Measurements from ENCODE around the gene GRM7. TPM values are rescaled to one million over a fixed set of nuclear protein-coding genes. Genes with fewer than 3 reads are reported as not detected.
"Not testable (repeated sequence)": the region's sequence is repeated elsewhere in the genome, so short reads cannot be mapped to it uniquely, and the experiment has no call there.

The GRM7 gene
- total RNA-seq, 2 experiments from 2014 or later = not detected

- ATAC-seq (ENCODE audit: poor library complexity) (no peak), DNase-seq (no peak)
- Mint-ChIP-seq H3K36me3 (ENCODE audit: low read depth) (no peaks in the 10 kb centered on the region), H3K4me3 (no peak overlapping the region), H3K27me3 (no peaks in the 10 kb centered on the region), H3K4me1 (ENCODE audit: low read depth) (no peaks in the 10 kb centered on the region), H3K27ac (no peak overlapping the region), H3K9me3 (peaks cover 6% of the 10 kb centered on the region)
- intact Hi-C loops (cut with DNase I, micrococcal nuclease) = no loop called here
- Histone ChIP-seq H3K27me3 (ENCODE audit: control insufficient read depth in 1 of 2, insufficient read depth in 2 of 2, low read length in 2 of 2) (no peaks in the 10 kb centered on the region), H3K27ac (ENCODE audit: low read depth in 1 of 2, low read length in 2 of 2) (no peak overlapping the region), H3K4me1 (ENCODE audit: insufficient read depth, low read length) (no peaks in the 10 kb centered on the region), H3K36me3 (ENCODE audit: insufficient read depth, low read length) (no peaks in the 10 kb centered on the region), H3K9me3 (ENCODE audit: control insufficient read depth in 1 of 2, insufficient read depth in 1 of 2, low read length in 2 of 2) (peaks cover 0 to 4% of the 10 kb centered on the region in 2 experiments), H3K4me3 (ENCODE audit: low read length) (no peak overlapping the region)
- ChIA-PET POLR2A (no interaction called here), CTCF (no interaction called here)
- TF ChIP-seq CTCF (IDR thresholded peaks at IDR 0.05) = no peak
These were observed 69.0 kb downstream of the GRM7 start for GRCh38 chr3:6929918-6930317.

- H3K27me3 ChIP-seq (ENCODE audit: control insufficient read depth in 1 of 2, insufficient read depth in 2 of 2, low read length in 2 of 2); CTCF ChIA-PET; H3K4me1 ChIP-seq (ENCODE audit: insufficient read depth, low read length); intact Hi-C loops (cut with DNase I, micrococcal nuclease); H3K4me1 Mint-ChIP-seq (ENCODE audit: low read depth); H3K27ac Mint-ChIP-seq; ATAC-seq (ENCODE audit: poor library complexity); H3K4me3 ChIP-seq (ENCODE audit: low read length); DNase-seq; H3K9me3 ChIP-seq (ENCODE audit: control insufficient read depth in 1 of 2, insufficient read depth in 1 of 2, low read length in 2 of 2); H3K27ac ChIP-seq (ENCODE audit: low read depth in 1 of 2, low read length in 2 of 2); H3K4me3 Mint-ChIP-seq; POLR2A ChIA-PET; H3K36me3 Mint-ChIP-seq (ENCODE audit: low read depth); H3K27me3 Mint-ChIP-seq; H3K36me3 ChIP-seq (ENCODE audit: insufficient read depth, low read length): not testable (repeated sequence)
- H3K9me3 Mint-ChIP-seq = peaks cover 11% of the 10 kb centered on the region
These were observed 74.5 kb downstream of the GRM7 start for GRCh38 chr3:6935418-6935817.

- Mint-ChIP-seq H3K9me3 (peaks cover 11% of the 10 kb centered on the region), H3K4me3 (no peak overlapping the region), H3K36me3 (ENCODE audit: low read depth) (no peaks in the 10 kb centered on the region), H3K27ac (no peak overlapping the region), H3K4me1 (ENCODE audit: low read depth) (no peaks in the 10 kb centered on the region), H3K27me3 (no peaks in the 10 kb centered on the region)
- no peaks in the 10 kb centered on the region for H3K27me3 ChIP-seq (ENCODE audit: control insufficient read depth in 1 of 2, insufficient read depth in 2 of 2, low read length in 2 of 2)
- POLR2A ChIA-PET = no interaction called here
- H3K4me1 ChIP-seq (ENCODE audit: insufficient read depth, low read length) = no peaks in the 10 kb centered on the region
- intact Hi-C loops (cut with DNase I, micrococcal nuclease) = no loop called here
- ATAC-seq (ENCODE audit: poor library complexity) (no peak), DNase-seq (no peak)
- no peak overlapping the region for H3K4me3 ChIP-seq (ENCODE audit: low read length)
- CTCF ChIA-PET = no interaction called here
- TF ChIP-seq CTCF (IDR thresholded peaks at IDR 0.05) = no peak
- H3K9me3 ChIP-seq (ENCODE audit: control insufficient read depth in 1 of 2, insufficient read depth in 1 of 2, low read length in 2 of 2) = peaks cover 0 to 4% of the 10 kb centered on the region in 2 experiments
- H3K27ac ChIP-seq (ENCODE audit: low read depth in 1 of 2, low read length in 2 of 2) = no peak overlapping the region
- no peaks in the 10 kb centered on the region for H3K36me3 ChIP-seq (ENCODE audit: insufficient read depth, low read length)
These were observed 75.1 kb downstream of the GRM7 start for GRCh38 chr3:6935970-6936369.

- Histone ChIP-seq H3K4me3 (ENCODE audit: low read length) (no peak overlapping the region), H3K27me3 (ENCODE audit: control insufficient read depth in 1 of 2, insufficient read depth in 2 of 2, low read length in 2 of 2) (no peaks in the 10 kb centered on the region), H3K27ac (ENCODE audit: low read depth in 1 of 2, low read length in 2 of 2) (no peak overlapping the region), H3K4me1 (ENCODE audit: insufficient read depth, low read length) (no peaks in the 10 kb centered on the region), H3K9me3 (ENCODE audit: control insufficient read depth in 1 of 2, insufficient read depth in 1 of 2, low read length in 2 of 2) (no peaks in the 10 kb centered on the region), H3K36me3 (ENCODE audit: insufficient read depth, low read length) (no peaks in the 10 kb centered on the region)
- intact Hi-C loops (cut with DNase I, micrococcal nuclease) = no loop called here
- no peak for TF ChIP-seq CTCF (IDR thresholded peaks at IDR 0.05)
- ChIA-PET CTCF (no interaction called here), POLR2A (no interaction called here)
- Mint-ChIP-seq H3K4me1 (ENCODE audit: low read depth) (no peaks in the 10 kb centered on the region), H3K9me3 (peaks cover 3% of the 10 kb centered on the region), H3K27me3 (no peaks in the 10 kb centered on the region), H3K4me3 (no peak overlapping the region), H3K27ac (no peak overlapping the region), H3K36me3 (ENCODE audit: low read depth) (no peaks in the 10 kb centered on the region)
- ATAC-seq (ENCODE audit: poor library complexity) (no peak), DNase-seq (no peak)
These were observed 101.9 kb downstream of the GRM7 start for GRCh38 chr3:6962801-6963200.
